GM12892 (cell line): ENCODE results near the gene SPTLC2.

Experiments
- POLR2A ChIP-seq: IDR thresholded peaks from 2 replicates; pipeline ENCODE4 v1.6.1; 2011; ENCODE audit warnings: low read depth, low read length, control low read depth
- POLR2AphosphoS5 ChIP-seq: IDR thresholded peaks from 2 replicates; pipeline ENCODE4 v1.6.1; 2011; ENCODE audit warnings: low read depth, low read length, control low read depth

DNA sequence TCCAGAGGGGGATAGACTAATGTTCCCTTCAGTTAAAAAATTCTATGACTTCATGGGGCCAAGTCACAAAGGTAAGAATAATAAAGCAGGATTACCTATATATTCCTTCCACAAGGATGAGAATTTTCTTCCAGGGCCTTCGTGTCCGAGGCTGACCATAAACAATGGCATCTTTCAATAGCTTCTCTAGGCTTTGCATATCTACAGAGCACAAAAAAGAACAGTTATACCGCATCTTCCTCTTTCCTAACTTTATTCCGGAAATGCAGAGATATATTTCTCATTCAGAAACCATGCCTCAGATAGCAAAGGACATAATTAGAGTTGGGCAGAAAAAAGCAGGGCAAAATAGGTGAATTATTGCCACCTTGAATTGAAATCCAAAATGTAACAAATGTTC is 59.5 kb downstream of the SPTLC2 start:
- no peak for TF ChIP-seq POLR2A
- TF ChIP-seq POLR2AphosphoS5, result no peak
